Liver (tissue), 9 donors: ENCODE results near the gene ARPC5L. TPM values are rescaled to one million over a fixed set of nuclear protein-coding genes. Genes with fewer than 3 reads are reported as not detected.

Experiments
- DNase-seq: peaks from one replicate; pipeline ENCODE4 v3.0.0-alpha.2; 2017; ENCODE audit warnings: low spot score
- H3K27ac ChIP-seq, 2 donors: one replicate each; pipeline ENCODE4 v1.7.0; 2013; ENCODE audit warnings: inconsistent platforms in 2 of 2, low read length in 2 of 2, control low read depth in 1 of 2, low read depth in 1 of 2, mild to moderate bottlenecking in 1 of 2
- H3K27me3 ChIP-seq, 4 donors: one replicate each; pipeline versions ENCODE4 v1.6.1 to v1.7.0; 2013; ENCODE audit warnings: low read length in 3 of 4, inconsistent platforms in 1 of 4, mild to moderate bottlenecking in 1 of 4, moderate library complexity in 1 of 4; ENCODE audit not compliant: control insufficient read depth in 4 of 4, insufficient read depth in 4 of 4
- H3K36me3 ChIP-seq, 4 donors: one replicate each; pipeline versions ENCODE4 v1.6.1 to v1.7.0; 2013; ENCODE audit warnings: low read length in 3 of 4, mild to moderate bottlenecking in 3 of 4, low read depth in 1 of 4, moderate library complexity in 1 of 4; ENCODE audit not compliant: control insufficient read depth in 4 of 4, insufficient read depth in 3 of 4
- H3K4me1 ChIP-seq, 4 donors: one replicate each; pipeline versions ENCODE4 v1.6.1 to v1.7.0; 2013; ENCODE audit warnings: low read length in 3 of 4, mild to moderate bottlenecking in 3 of 4, moderate library complexity in 1 of 4; ENCODE audit not compliant: control insufficient read depth in 4 of 4, insufficient read depth in 4 of 4
- H3K4me3 ChIP-seq, 3 donors: one replicate each; pipeline versions ENCODE4 v1.6.1 to v1.7.0; 2013; ENCODE audit warnings: low read length in 3 of 3, control low read depth in 1 of 3, low read depth in 1 of 3, mild to moderate bottlenecking in 1 of 3
- H3K9ac ChIP-seq, 2 donors: one replicate each; pipeline ENCODE4 v1.7.0; 2013; ENCODE audit warnings: low read length in 2 of 2, mild to moderate bottlenecking in 2 of 2, moderate library complexity in 2 of 2, control low read depth in 1 of 2, low read depth in 1 of 2
- H3K9me3 ChIP-seq, 4 donors: one replicate each; pipeline versions ENCODE4 v1.6.1 to v1.7.0; 2013; ENCODE audit warnings: low read length in 3 of 4; ENCODE audit not compliant: control insufficient read depth in 4 of 4
- CTCF ChIP-seq: fragments of 150-350 bp; IDR thresholded peaks from 2 replicates; pipeline ENCODE4 v1.5.1; 2017; ENCODE audit warnings: improper control_type of control experiment, low read depth, low read length; ENCODE audit not compliant: missing input control
- EGR1 ChIP-seq, 2 donors: IDR thresholded peaks; 2 replicates each; pipeline ENCODE4 v1.6.1; 2016 to 2018; ENCODE audit warnings: antibody characterized with exemption in 2 of 2, low read depth in 2 of 2
- FOXA2 ChIP-seq: IDR thresholded peaks from 2 replicates; pipeline ENCODE4 v1.6.1; 2016; ENCODE audit warnings: antibody characterized with exemption
- GABPA ChIP-seq, 2 donors: IDR thresholded peaks in 1 of 2; conservative IDR thresholded peaks in 1 of 2; 2 replicates each; pipeline ENCODE4 v1.6.1; 2016; ENCODE audit warnings: antibody characterized with exemption in 2 of 2, mild to moderate bottlenecking in 1 of 2, moderate library complexity in 1 of 2
- HNF4A ChIP-seq, 2 donors: conservative IDR thresholded peaks; 2 replicates each; pipeline ENCODE4 v1.6.1; 2016; ENCODE audit warnings: antibody characterized with exemption in 2 of 2, mild to moderate bottlenecking in 2 of 2
- JUND ChIP-seq, 2 donors: IDR thresholded peaks; 2 replicates each; pipeline ENCODE4 v1.6.1; 2016; ENCODE audit warnings: antibody characterized with exemption in 2 of 2
- RAD21 ChIP-seq, 2 donors: IDR thresholded peaks; 2 replicates each; pipeline ENCODE4 v1.6.1; 2016; ENCODE audit warnings: antibody characterized with exemption in 2 of 2, mild to moderate bottlenecking in 2 of 2
- REST ChIP-seq: IDR thresholded peaks from 2 replicates; pipeline ENCODE4 v1.6.1; 2016; ENCODE audit warnings: antibody characterized with exemption, mild to moderate bottlenecking
- RXRA ChIP-seq, 2 donors: IDR thresholded peaks; 2 replicates each; pipeline ENCODE4 v1.6.1; 2017 to 2018; ENCODE audit warnings: antibody characterized with exemption in 2 of 2, mild to moderate bottlenecking in 1 of 2
- SP1 ChIP-seq: IDR thresholded peaks from 2 replicates; pipeline ENCODE4 v1.6.1; 2018; ENCODE audit warnings: antibody characterized with exemption, mild to moderate bottlenecking
- TAF1 ChIP-seq: conservative IDR thresholded peaks from 2 replicates; pipeline ENCODE4 v1.6.1; 2016; ENCODE audit warnings: antibody characterized with exemption, mild to moderate bottlenecking
- YY1 ChIP-seq: IDR thresholded peaks from 2 replicates; pipeline ENCODE4 v1.6.1; 2016; ENCODE audit warnings: antibody characterized with exemption, mild to moderate bottlenecking
- WGBS: extraction: QIAGEN DNeasy Blood & Tissue Kit; methylation state at CpG from one replicate; pipeline ENCODE4 v1.1.7; 2013; 5-methylcytosine and 5-hydroxymethylcytosine counted together
- polyA plus RNA-seq, 2 donors: library from polyadenylated mRNA; stranded (reverse) in 1 of 2; unstranded in 1 of 2; fragments of 200-250 nt in 1 of 2; fragments of >200 nt in 1 of 2; fragmentation: Nextera tagmentation in 1 of 2; extraction: Ambion mirVana in 1 of 2; gene quantifications; one replicate each; pipeline versions ENCODE4 v1.2.1 to v1.2.3, GENCODE V29; 2013 to 2015
- total RNA-seq, 2 donors: library from RNA; depleted of rRNA; stranded (reverse); fragments of >200 nt; gene quantifications; one replicate each; pipeline ENCODE4 v1.2.3, GENCODE V29; 2014
- TF ChIP-seq, protein P1 (sequence below): IDR thresholded peaks from 2 replicates; pipeline ENCODE4 v1.6.1; 2016; ENCODE audit warnings: antibody characterized with exemption
- donor health status: healthy.
- donor health status: healthy.
- donor health status: healthy.
- donor health status: healthy.
- donor health status: healthy.

The ARPC5L gene
- total and polyA plus RNA-seq, 4 donors: 9.3 to 31.2 (median 17.8) TPM

DNA sequence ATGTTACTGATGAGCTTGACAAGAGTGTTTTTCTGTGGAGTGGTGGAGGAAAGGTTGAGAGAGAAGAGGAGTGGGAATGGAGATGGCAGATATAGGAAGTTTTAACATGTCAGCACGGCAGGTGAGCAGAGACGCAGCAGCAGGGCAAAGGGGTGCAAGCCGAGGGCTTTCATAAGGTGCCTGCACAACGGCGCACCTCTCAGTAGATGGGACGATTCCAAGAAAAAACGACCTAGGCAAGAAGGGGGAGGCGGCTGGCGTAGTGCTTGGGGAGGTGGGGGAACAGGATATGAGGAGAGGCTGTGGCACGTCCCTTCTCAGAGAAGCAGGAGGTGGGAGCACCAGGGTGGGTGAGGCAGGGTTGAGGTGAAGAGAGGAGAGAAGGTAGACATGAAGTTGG, 24.5 kb downstream of the ARPC5L start:
- Histone ChIP-seq H3K9me3 (no peaks in the 10 kb centered on the region), H3K4me3 (no peak overlapping the region), H3K36me3 (peaks cover 13 to 76% (median 45%) of the 10 kb centered on the region in 4 donors), H3K9ac (no peak overlapping the region), H3K4me1 (no peaks in the 10 kb centered on the region), H3K27ac (peak overlapping the region; percentile 52 to 70), H3K27me3 (no peaks in the 10 kb centered on the region)
- 93% methylated on average over 10 of the region's 10 CpGs for WGBS
- TF ChIP-seq YY1: no peak
- no peak for TF ChIP-seq HNF4A (conservative IDR thresholded peaks at IDR 0.05)
- no peak for TF ChIP-seq RAD21 (IDR thresholded peaks at IDR 0.05)
- no peak for TF ChIP-seq RXRA (IDR thresholded peaks at IDR 0.05)
- no peak for TF ChIP-seq JUND (IDR thresholded peaks at IDR 0.05)
- TF ChIP-seq REST: no peak
- DNase-seq: no peak

- no peaks in the 10 kb centered on the region for H3K27me3 ChIP-seq
- no peak overlapping the region for H3K4me3 ChIP-seq
- H3K27ac ChIP-seq: peak overlapping the region; percentile 52 to 70
- H3K4me1 ChIP-seq: no peaks in the 10 kb centered on the region
- TF ChIP-seq, protein P1, sequence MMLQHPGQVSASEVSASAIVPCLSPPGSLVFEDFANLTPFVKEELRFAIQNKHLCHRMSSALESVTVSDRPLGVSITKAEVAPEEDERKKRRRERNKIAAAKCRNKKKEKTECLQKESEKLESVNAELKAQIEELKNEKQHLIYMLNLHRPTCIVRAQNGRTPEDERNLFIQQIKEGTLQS: no peak
- no peak for TF ChIP-seq SP1
- TF ChIP-seq REST: no peak
- TF ChIP-seq FOXA2: no peak
- no peak for TF ChIP-seq RAD21 (IDR thresholded peaks at IDR 0.05)
- peak in 1 of 2 donors; percentile 28 for TF ChIP-seq HNF4A (conservative IDR thresholded peaks at IDR 0.05)
- peak in 1 of 2 donors; percentile 39 for TF ChIP-seq GABPA (IDR thresholded peaks at IDR 0.05 in 1 of 2, conservative IDR thresholded peaks at IDR 0.05 in 1 of 2)
- no peak for TF ChIP-seq CTCF
- no peak for TF ChIP-seq TAF1
- no peak for TF ChIP-seq RXRA (IDR thresholded peaks at IDR 0.05)
- no peak for TF ChIP-seq EGR1 (IDR thresholded peaks at IDR 0.05; ENCODE audit: low read depth in 2 of 2)
- no peaks in the 10 kb centered on the region for H3K9me3 ChIP-seq
- no peak for DNase-seq
- H3K36me3 ChIP-seq: peaks cover 13 to 71% (median 43%) of the 10 kb centered on the region in 4 donors
- no peak overlapping the region for H3K9ac ChIP-seq
- 59% methylated on average over 17 of the region's 17 CpGs for WGBS
Measured at GRCh38 chr9:124886866-124887492, 25.0 kb downstream of the ARPC5L start.
